ENCODE results near the gene FSTL4. TPM values are rescaled to one million over a fixed set of nuclear protein-coding genes. Genes with fewer than 3 reads are reported as not detected.

Gene FSTL4
- total and polyA plus RNA-seq, 2 of the 13 experiments (the other 11 are each of a cell fraction or from before 2014, with no cell fraction given), result 2.1 to 3.0 TPM

- intact Hi-C loops (cut with micrococcal nuclease; ENCODE audit: unreplicated experiment) (no loop called here), in situ Hi-C loops (cut with HindIII; ENCODE audit: extremely low pct_ligation_motif_present, low pct_unique_long_range_greater_than_20kb) (no loop called here)
- Histone ChIP-seq H3K27me3 (ENCODE audit: control insufficient read depth in 1 of 2, insufficient read depth in 2 of 2, low read length in 2 of 2) (peaks cover 4 to 30% of the 10 kb centered on the region in 2 experiments), H2AFZ (ENCODE audit: low read length) (no peak overlapping the region), H3K4me1 (ENCODE audit: insufficient read depth, low read length) (no peaks in the 10 kb centered on the region), H3K9me3 (ENCODE audit: low read length) (no peaks in the 10 kb centered on the region), H3K36me3 (replicated peaks in 1 of 2; ENCODE audit: control insufficient read depth in 1 of 2, insufficient read depth in 2 of 2, low read length in 2 of 2) (no peaks in the 10 kb centered on the region), H3K79me2 (ENCODE audit: insufficient read depth, low read length) (no peaks in the 10 kb centered on the region), H4K20me1 (ENCODE audit: insufficient read depth, low read length) (no peaks in the 10 kb centered on the region), H3K4me3 (replicated peaks in 1 of 3; ENCODE audit: insufficient read depth in 1 of 3, low read depth in 2 of 3, low read length in 3 of 3) (no peak overlapping the region), H3K4me2 (ENCODE audit: low read depth, low read length) (no peak overlapping the region), H3K27ac (ENCODE audit: extremely low read length, insufficient read depth, low read length) (no peak overlapping the region), H3K9ac (ENCODE audit: insufficient read depth, low read depth, low read length) (no peak overlapping the region)
- no peak for DNase-seq (ENCODE audit: low spot score)
- CTCF ChIA-PET (ENCODE audit: low intra/inter-chr PET ratio, low total read pairs), result no interaction called here
- TF ChIP-seq AKAP8 (CRISPR knock-in tag; IDR thresholded peaks at IDR 0.05), result no peak
- no peak for TF ChIP-seq ZNF101 (CRISPR knock-in tag; IDR thresholded peaks at IDR 0.05; ENCODE audit: borderline replicate concordance, low read depth)
- no peak for TF ChIP-seq ZNF326 (CRISPR knock-in tag; IDR thresholded peaks at IDR 0.05; ENCODE audit: borderline replicate concordance)
- TF ChIP-seq CBX5 (CRISPR knock-in tag; IDR thresholded peaks at IDR 0.05; ENCODE audit: borderline replicate concordance), result no peak
- no peak for TF ChIP-seq ZNF362 (CRISPR knock-in tag; IDR thresholded peaks at IDR 0.05; ENCODE audit: borderline replicate concordance)
- no peak for TF ChIP-seq SP4 (CRISPR knock-in tag; IDR thresholded peaks at IDR 0.05)
- no peak for TF ChIP-seq TRAFD1 (CRISPR knock-in tag; IDR thresholded peaks at IDR 0.05; ENCODE audit: borderline replicate concordance)
- TF ChIP-seq, protein P1, sequence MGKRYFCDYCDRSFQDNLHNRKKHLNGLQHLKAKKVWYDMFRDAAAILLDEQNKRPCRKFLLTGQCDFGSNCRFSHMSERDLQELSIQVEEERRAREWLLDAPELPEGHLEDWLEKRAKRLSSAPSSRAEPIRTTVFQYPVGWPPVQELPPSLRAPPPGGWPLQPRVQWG (CRISPR knock-in tag; IDR thresholded peaks at IDR 0.05; ENCODE audit: borderline replicate concordance, low read depth), result no peak
- TF ChIP-seq JUND (CRISPR knock-in tag; IDR thresholded peaks at IDR 0.05), result no peak
- no peak for TF ChIP-seq KAT7 (CRISPR knock-in tag; IDR thresholded peaks at IDR 0.05; ENCODE audit: borderline replicate concordance)
- no peak for TF ChIP-seq ZNF589 (CRISPR knock-in tag; conservative IDR thresholded peaks at IDR 0.05)
- TF ChIP-seq ZNF790 (CRISPR knock-in tag; IDR thresholded peaks at IDR 0.05; ENCODE audit: borderline replicate concordance), result no peak
- no peak for TF ChIP-seq KMT2A (CRISPR knock-in tag; IDR thresholded peaks at IDR 0.05)
- TF ChIP-seq MXI1 (IDR thresholded peaks at IDR 0.05; ENCODE audit: borderline replicate concordance, low read depth, low read length), result no peak
- WGBS (ENCODE audit: low lambda C conversion rate), result 12% methylated on average over 5 of the region's 5 CpGs
- no peak for FAIRE-seq
- POLR2A ChIA-PET, result no interaction called here
- no peak for ATAC-seq
- no TSS peak for BruUV-seq (replicated peaks)
These were observed 315.7 kb downstream of the FSTL4 start for GRCh38 chr5:133296624-133297023.

Data from HepG2 (cell line).